NCI-H345 (cell line): ENCODE data around the gene PDE1C.
"Not testable (repeated sequence)": the region's sequence is repeated elsewhere in the genome, so short reads cannot be mapped to it uniquely, and the experiment has no call there.

Experiments used
- DNase-seq: peaks from one replicate; lab custom pipeline; 2025; lab: John Stamatoyannopoulos, UW

The PDE1C gene

DNA sequence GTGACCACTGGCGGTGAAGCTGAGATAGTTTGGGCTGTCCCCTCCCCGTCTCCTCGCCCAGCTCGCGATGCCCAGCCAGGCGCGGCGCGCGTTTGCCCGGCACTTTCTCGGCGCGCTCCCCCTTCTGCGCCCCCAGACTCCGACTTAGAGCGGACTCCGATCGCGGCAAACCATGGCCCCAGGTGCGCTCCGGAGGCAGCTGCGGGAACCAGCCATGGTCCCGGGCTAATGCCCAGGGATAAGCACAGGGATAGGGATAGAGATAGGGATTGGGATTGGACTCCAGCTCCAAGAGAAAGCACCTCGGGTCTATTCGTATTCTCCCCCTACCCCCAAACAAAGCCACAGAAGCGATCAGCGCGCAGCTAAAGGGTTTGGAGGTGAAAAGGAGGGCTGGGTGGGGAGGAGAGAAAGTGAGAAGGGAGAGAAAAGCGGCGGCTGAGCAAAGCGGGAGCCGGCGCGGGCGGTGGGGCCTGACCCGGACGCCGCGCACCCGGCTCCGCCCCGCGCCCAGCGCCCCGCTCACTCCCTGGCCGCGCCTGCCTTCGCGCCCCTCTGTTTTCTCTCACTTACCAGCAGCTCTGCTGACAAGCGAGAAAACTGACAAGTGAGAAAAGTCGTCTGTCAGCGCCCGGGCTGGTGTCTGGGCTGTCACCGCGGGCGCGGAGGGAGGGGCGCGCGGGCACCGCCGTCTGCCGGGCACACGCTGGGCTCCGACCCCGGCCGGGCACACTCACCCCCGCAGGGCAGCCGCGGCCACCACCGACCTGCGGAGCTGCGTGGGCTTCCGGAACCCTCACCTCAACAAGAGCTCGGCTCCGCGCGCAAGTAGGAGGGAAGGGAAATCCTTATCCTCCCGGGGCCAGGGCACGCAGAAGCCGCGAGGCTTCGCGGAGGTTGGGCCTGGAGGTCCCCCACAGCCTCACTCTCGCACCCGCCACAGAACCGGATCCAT is at the start of gene PDE1C:
PDE1C (minus strand) TSS at position 2 of the 955 bp plus-strand sequence.
- DNase-seq, result no peak

DNA sequence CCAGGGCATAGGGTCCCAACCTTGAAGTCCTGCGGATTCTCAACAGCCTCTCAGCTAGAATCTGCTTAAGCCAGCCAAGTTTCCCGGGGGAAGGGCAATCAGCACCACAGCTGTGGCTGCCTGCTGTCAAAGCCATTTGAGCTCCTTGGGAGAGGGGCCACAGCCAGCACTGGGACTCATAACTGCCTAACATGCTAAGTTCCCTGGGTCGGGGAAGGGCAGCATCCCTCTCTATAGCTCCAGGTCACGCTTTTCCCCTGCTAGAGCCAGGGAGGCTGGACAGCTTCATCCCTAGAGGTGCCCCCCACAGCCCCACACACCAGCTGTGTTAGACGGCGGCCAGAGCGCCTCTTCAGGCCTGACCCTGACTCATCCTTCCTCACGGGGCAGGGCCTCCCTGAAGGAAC is 49.6 kb upstream of the PDE1C start:
- DNase-seq, result no peak

DNA sequence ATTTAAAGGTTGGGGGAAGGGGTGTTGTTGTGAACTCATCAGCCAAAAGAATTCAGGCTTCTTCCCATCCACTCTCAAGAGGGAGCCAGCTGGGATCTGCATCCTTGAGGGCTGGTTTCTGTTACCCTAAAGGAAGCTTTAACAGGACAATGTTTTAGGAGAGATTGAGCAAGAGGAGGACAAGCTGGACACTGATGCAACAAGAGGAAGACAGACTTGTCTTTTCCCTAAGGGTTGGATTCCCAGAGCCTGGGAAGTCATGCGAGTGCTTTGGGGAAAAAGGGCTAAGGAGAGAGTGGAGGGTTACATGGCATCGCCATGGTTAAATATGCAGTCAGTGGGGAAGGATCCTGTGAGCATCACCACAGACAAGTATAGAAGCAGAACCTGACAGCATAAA is 47.6 kb upstream of the PDE1C start:
- DNase-seq, result no peak

DNA sequence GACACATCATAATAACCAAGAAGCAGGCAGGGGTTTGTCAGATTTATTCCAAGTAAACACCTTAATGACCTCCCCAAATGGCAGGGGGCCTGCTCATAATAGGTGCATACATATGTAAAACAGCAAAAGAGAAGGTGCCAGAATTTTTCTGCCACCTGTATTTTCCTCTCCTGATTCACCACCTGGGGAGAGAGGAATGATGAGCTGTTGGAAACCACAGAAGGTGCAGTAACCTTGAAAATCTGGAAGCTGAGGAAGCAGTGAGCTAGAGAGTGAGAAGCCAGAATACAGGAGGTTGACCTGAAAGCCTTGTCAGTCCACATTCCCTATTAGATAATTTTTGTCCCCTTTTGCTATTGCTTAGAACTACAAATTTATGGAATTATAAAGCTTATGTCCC is 46.2 kb upstream of the PDE1C start:
- peak; percentile 30 for DNase-seq

DNA sequence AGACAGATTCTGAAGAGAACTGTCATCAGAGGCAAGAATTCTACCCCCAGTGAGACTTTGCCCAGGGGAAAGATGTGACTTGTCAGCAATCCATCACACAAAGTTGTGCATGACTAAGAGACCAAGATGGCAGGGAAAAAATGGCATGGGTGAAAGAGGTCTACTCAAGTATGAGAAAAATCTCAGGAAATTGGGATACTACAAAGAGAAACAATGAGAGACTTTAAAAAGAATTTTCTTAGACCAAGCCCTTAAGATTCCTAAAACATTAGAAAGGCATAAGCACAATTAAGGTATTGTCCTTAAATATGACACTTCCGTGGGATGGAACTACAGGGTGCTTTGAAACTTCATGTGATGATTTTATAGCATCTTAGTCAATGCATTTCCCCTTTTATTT is 45.6 kb upstream of the PDE1C start:
- no peak for DNase-seq

DNA sequence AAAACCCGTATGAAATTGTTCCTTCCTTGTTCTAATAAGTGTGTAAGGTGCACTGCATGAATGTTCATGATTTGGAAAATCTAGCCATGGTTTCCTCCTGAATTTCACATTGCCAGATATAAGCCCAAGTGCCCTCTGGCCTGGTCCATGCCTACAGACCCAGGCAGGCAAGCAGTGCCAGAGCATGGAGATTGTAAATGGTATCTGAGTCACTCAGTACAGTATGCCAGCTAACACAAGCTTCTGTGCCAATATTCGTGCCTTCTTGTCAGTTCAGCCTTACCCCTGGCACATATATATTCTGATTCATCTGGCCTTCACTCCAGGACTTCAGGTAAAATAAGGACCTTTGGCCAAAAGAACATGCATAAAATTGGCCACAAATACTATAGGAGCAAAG is 38.4 kb upstream of the PDE1C start:
- no peak for DNase-seq

DNA sequence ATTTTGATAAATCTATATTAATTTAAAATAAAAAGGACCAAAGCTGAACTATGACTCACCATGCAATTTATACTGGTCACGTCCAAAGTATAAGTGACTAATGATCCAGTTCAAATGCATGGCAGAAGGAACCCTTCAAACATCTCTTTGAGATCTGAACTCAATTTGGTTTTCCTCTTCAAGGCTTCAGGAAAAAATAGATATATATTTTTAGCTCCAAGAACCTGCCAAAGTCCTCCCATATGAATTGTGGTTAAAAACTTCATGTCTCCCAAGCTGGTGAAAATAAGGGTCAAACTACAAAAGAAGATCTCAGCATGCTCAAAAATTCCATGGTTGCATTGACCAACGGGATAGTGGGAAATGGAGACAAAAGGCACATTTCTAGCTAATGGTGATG is 34.6 kb upstream of the PDE1C start:
- DNase-seq, result no peak

DNA sequence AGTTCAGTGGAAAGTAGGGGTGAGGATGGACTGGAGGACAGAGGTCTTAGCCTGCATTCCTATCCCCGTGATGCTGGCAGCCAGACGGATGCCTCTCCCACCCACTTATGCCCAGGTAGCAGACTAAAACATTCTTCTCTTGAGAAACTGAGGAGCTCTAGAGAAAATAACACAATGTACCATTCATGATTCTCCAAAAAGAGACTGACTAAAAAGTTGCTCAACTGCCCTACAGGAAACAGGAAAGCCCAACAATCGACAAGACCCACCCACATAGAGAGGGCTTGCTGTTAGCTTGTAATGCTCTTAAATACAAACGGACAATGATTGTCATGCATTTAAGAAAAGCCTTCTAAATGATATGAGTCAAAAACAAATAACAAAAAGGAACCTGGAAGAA is 33.2 kb upstream of the PDE1C start:
- no peak for DNase-seq

DNA sequence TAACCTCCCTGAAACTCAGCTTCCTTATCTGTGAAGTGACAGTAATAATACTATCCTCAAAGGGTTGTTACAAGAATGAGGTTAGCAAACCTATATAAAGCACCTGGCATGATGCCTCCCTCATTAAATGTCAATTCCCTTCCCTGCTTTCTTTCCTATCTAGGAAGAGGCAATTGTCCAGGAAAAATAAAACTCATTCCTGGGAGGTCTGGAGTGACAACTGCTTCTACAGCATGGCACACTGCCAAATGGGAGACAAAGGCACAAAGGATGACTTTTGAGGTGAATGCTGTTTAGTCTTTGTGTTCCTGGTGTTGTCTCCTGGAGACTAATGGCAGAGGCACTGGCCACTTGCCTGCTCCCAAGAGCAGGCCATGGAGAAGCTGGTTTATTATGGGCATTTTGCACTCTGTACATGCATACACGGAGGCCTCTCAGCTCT is 32.2 kb upstream of the PDE1C start:
- DNase-seq, result peak; percentile 40

DNA sequence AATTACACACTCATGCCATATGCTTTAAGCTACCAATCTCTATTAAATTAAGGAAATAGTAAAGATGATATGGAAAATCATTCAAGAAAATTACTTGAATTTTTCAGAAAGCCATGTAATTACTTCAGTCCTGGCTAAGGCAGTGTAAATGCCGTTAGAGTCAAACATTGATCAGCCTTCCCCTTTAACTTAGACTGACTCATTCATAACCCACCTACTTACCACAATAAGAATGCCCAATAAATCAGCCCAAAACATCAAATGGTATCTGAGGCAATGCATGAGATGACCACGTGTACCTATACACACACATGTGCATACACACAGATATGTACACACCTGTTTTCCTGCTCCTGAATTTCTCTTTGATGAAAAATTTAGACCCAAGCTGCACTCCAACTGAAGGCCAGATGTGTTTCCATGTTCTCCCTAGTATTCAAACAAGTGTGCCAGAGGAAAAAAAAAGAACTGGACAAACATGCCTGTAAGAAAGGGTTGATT is 30.2 kb upstream of the PDE1C start:
- DNase-seq, result no peak

DNA sequence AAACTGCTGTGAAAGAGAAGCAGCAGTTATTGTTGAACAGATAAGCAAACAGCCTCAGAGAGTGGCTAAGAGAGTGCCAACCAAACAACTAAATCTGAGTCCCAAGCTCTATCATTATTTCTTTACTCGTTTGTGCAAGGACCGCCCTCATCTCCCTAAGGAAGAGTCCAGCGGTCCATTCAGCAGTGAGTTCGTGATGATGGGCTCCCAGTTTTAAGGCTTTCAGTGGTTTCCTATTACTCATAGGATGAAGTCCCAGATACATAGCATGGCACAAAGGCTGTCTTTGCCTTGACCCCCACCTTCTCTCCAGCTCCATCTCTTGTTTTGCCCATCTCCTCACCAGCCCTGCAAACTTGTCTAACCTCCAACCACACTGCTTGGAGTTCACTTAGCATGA is 24.3 kb upstream of the PDE1C start:
- DNase-seq, result no peak

DNA sequence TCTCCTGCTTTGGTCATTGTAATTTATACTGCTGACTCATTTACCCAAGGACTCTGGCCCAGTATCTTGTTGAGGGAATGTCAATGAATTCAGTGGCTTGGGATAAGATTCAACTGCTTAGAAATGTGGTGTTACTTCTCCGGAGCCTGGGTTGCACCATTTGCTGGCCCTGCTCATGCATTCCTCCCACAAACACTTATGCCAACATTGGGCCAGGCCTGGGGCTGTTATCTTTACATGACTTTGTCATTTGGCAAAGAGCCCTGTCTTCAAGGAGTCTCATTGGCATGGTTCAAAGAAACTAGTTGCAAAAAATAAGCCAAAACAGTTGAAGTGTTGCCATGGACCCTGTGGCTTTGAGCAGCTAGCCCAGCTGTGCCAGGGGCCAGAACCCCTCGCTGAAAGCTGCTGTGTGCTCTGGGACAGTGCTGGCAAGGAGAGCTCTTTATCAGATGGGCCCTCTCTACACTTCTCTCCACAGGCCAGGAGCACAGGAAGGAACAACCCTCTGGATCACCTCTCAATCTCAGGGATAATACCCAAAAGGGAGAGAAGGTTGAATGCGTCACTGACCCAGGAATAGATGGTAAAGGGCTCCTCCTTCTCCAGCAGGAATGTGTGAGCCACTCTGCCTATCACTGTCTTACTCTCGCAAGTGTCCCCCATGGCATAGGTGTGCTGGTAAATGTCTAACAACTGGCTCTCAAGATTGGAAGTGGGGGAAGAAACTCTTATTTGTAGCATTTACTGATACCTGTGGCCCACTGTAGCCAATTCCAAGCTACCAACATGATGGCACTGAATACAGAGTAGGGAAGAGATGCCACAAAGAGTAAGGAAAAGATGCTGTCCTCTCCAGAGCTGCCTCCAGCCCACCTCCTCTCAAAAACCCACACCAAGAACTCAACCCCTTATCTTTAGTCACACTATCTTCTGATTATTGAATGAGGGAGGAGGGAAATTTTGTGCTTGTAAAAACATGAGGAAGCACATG is 23.5 kb upstream of the PDE1C start:
- no peak for DNase-seq

DNA sequence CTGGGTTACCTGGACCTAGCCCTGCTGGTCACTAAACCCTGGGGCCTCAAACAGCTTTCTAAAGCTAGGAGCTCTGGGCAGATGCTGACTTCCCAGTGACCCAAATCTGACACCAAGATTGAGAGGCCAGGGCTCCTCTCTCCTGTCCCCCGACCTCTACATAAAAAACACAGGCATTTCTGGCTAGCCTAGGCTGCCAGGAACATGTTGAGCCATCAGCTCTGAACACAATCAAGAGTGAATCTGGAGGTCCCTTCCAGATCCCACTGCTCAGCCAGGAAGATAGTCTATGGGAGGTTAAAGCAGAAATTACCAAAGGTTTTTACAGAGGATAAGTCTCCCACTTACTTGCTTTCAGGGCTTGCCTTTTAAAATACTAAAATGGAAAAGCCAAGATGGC is 22.1 kb upstream of the PDE1C start:
- DNase-seq, result no peak

DNA sequence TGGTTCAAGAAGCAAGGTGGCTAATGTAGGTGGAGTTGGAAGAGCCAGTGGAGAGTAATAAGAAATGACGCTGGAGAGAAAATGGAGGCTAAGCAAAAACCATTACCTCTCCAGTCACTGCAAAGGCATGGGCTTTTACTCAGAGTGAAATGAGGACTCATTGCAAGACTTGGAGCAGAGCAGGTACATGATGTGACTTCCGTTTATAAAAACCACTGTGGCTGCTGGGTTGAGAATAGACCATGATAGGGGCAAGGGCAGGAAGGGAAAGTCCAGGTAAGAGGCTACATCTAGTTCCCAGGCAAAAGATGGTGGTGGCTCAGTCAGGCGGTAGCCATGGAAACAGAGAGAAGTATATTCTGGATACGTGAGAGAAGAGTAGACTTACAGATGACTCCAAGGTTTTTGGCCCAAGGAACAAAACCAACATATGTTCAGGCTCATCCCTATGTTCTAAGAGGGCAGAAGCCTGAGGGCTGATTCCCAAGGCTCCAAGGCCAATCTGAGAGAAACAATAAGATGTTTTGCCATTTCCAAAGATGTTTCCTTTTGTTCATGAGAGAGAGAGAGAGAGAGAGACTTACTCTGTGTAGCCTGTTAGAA is 21.5 kb upstream of the PDE1C start:
- DNase-seq, result no peak

DNA sequence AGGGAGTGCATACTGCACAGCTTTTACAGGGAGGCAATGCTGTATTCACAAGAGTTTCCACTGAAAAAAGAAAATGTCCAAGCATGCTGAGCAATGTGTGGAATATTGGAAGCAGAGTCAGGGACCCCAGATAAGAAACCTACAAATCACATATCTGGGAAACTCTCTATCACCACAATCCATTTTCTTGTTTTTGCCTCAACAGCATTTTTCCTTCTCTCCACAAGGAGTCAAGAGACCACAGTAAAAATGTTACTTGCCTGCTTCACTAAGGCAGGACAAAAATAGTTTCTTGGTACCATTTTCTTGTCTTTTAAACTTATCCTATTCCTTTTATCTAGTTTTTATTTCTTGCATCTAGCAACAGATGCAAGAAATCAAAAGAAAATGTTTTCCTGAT is 19.5 kb upstream of the PDE1C start:
- DNase-seq, result no peak

DNA sequence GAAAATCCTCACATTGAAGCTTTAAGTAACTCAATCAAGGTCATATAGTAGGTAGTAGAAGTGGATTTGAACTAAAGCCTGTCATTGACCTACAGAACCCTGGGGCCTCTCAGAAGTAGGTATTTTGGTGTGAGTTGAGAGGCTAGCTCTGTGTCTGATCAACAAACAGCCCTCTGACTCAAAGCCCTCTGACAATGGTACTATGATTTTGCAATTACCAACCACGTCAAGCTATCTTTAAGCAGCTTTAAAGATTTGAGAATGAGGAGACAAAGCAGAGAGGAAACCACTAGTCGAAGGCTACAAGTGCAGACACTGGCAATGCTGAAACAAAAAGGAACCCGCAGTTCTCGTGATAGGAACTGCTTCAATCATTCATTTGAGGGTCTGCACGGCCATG is 19.0 kb upstream of the PDE1C start:
- DNase-seq, result no peak

DNA sequence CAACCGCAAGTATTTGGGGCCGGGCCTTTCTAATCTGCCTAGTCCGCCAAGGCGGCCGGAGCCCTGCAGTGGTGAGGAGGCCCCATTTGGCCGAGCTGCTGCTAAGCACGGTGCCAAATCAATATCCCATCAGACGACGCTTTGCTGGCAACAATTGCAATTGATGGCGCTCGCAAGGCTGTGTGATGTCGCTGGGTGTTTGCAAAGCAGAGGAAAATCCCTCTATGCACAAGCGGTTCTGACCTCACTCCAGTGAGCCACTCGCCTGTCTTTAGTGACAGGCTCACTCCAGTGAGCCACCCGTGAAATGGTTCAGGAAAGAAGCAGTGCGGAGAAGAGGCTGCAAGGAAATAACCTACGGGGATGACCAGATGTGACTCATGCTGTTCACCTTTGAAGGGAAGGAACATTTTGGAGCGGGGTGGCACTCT is 18.3 kb upstream of the PDE1C start:
- no peak for DNase-seq

DNA sequence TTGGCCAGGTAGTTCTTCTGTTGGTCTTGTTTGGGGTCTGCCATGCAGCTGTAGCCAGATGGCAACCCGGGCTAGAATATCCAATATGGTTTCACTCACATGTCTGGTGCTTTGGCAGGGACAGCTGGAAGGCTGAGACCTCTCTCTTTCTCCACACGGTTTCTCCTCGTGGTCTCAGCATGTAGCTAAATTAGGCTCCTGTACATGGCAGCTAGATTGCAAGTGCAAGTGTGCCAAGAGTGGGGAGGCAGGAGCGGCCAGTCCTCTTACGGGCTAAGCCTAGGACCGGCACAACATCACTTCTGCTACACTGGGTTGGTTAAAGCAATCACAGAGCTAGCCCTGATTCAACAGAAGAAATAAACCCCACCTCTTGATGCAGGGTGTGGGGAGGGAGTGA is 9.3 kb upstream of the PDE1C start:
- DNase-seq, result no peak

DNA sequence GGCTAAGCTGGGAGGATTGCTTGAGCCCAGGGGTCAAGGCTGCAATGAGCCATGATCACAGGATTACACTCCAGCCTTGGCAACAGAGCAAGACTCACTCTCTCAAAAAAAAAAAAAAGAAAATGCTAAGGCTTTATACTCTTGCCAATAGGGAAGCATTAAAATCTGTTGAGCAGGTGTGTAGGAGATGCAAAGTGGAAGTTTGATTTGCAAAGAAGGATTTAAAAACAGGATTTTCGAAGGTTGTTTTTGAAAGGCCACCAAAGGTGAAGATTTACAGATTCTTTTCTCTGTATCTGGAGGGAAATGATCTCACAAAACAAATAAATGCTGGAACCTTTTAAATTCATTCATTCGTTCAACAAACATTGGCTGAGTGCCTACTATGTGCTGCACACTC is 8.6 kb upstream of the PDE1C start:
- no peak for DNase-seq

DNA sequence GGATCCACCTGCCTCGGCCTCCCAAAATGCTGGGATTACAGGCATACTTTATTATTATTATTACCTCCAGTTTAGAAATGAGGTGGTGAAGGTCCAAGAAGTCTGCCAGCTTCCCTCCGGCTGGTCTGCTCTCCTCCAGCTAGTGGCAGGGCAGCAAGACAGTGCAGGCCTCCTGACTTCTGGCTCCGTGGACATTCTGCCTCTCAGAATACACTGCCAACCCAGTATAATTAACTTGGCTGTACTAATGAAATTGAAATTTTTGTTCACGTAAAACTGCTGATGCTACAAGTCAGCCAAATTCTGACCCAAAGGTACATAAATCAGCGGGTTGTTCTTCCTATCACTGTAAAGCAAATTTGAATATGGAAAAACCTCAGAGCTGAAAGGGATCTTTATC is 7.6 kb upstream of the PDE1C start:
- no peak for DNase-seq

DNA sequence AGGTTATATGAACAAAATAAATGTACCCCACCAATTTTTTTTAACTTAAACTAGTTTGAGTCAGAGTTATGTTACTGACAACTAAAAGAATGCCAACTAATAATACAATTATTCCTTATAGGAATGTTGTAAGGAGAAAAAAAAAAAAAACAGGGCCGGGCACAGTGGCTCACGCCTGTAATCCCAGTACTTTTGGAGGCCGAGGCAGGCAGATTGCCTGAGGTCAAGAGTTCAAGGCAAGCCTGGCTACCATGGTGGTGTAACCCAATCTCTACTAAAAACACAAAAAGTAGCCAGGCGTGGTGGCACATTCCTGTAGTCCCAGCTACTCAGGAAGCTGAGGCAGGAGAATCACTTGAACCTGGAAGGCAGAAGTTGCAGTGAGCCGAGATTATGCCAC is 6.6 kb upstream of the PDE1C start:
- DNase-seq, result not testable (repeated sequence)

DNA sequence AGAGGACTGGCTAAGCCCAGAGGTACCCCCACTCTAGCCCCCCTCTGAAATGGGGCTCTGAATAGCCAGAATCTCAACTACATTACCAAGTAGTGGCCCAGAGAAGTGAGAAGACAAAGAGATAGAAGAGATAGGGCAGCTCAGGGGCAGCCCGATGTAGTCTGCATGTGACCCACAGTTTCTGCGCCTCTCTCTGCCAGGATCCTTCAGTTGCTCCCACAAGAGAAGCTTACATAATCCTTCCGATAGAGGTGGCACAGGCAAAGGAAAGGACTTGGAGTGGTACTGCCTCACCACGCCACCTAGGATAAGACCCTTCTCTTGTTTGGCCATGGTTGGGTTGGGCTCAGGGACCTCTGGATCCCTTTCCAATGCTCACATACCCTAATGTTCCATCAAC is 5.4 kb upstream of the PDE1C start:
- no peak for DNase-seq
